ENCODE measurements around the gene CDC42BPA. TPM values are rescaled to one million over a fixed set of nuclear protein-coding genes. Genes with fewer than 3 reads are reported as not detected.

Gene CDC42BPA
- total RNA-seq, 3 donors from 2014 or later = 39.8 to 54.7 (median 46.7) TPM

DNA sequence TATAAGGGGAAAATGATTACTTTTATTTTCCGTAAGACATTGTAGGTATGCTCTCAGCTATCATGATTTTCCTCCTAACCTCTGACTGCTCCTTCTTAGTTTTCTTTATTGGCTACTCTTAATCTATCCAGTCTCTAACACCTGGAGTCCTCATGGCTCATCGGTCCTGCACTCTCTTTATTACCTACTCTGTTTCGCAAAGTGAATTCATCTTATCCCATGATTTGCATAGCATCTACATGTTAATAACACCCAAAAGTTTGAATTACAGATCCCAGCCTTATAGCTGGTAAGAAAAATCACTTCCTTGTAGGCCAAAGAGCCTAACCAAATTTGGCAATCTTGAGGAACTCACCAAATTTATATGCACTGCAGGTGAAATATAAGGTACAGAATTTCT lies 136.3 kb downstream of the CDC42BPA start:
- intact Hi-C loops (cut with DNase I; ENCODE audit: low total_unique reads) = no loop called here
- no peak overlapping the region for H3K4me3 ChIP-seq

DNA sequence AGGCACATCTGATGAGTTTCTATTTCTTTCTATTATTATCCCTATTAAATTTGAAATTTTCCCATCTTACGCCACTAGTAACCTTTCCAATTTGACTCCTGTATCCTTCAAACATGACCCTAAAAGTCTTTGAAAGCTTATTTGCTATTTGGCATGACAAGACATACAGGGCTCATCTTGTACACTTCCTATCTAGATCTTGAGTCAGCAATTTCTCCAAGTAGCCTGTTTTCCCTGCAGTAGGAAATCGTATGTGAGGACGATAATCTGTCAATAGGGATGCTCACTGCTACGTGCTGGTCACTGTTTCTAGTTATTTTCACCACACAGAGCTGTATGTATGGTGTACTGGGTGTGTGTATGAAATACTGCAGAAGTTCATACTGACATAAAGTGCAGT lies 142.7 kb downstream of the CDC42BPA start:
- Histone ChIP-seq H3K36me3 (no peaks in the 10 kb centered on the region), H3K27ac (no peak overlapping the region), H3K4me3 (no peak overlapping the region), H3K27me3 (no peaks in the 10 kb centered on the region), H3K4me1 (no peaks in the 10 kb centered on the region), H3K9me3 (no peaks in the 10 kb centered on the region)
- TF ChIP-seq, protein P1, sequence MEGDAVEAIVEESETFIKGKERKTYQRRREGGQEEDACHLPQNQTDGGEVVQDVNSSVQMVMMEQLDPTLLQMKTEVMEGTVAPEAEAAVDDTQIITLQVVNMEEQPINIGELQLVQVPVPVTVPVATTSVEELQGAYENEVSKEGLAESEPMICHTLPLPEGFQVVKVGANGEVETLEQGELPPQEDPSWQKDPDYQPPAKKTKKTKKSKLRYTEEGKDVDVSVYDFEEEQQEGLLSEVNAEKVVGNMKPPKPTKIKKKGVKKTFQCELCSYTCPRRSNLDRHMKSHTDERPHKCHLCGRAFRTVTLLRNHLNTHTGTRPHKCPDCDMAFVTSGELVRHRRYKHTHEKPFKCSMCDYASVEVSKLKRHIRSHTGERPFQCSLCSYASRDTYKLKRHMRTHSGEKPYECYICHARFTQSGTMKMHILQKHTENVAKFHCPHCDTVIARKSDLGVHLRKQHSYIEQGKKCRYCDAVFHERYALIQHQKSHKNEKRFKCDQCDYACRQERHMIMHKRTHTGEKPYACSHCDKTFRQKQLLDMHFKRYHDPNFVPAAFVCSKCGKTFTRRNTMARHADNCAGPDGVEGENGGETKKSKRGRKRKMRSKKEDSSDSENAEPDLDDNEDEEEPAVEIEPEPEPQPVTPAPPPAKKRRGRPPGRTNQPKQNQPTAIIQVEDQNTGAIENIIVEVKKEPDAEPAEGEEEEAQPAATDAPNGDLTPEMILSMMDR (IDR thresholded peaks at IDR 0.05) = no peak
- TF ChIP-seq POLR2AphosphoS5 (IDR thresholded peaks at IDR 0.05) = no peak
- no peak for TF ChIP-seq POLR2A (IDR thresholded peaks at IDR 0.05)
- DNase-seq (ENCODE audit: low spot score in 2 of 2) = no peak
- intact Hi-C loops (cut with DNase I; ENCODE audit: low total_unique reads) = no loop called here

More for the DNA sequence above, 136.3 kb downstream of the CDC42BPA start:
- H3K27me3 ChIP-seq = no peaks in the 10 kb centered on the region
- no peaks in the 10 kb centered on the region for H3K9me3 ChIP-seq
- no peaks in the 10 kb centered on the region for H3K36me3 ChIP-seq
- no peak for TF ChIP-seq POLR2AphosphoS5 (IDR thresholded peaks at IDR 0.05)
- H3K4me1 ChIP-seq = no peaks in the 10 kb centered on the region
- no peak for DNase-seq (ENCODE audit: low spot score in 2 of 2)
- H3K27ac ChIP-seq = no peak overlapping the region

GRCh38 chr1:227174164-227174563 lies 144.1 kb downstream of the CDC42BPA start:
- no peak for DNase-seq (ENCODE audit: low spot score in 2 of 2)
- TF ChIP-seq POLR2AphosphoS5 (IDR thresholded peaks at IDR 0.05) = no peak
- no peak for TF ChIP-seq POLR2A (IDR thresholded peaks at IDR 0.05)
- TF ChIP-seq, protein P1 (IDR thresholded peaks at IDR 0.05) = no peak
- Histone ChIP-seq H3K4me1 (no peaks in the 10 kb centered on the region), H3K4me3 (no peak overlapping the region), H3K27ac (no peak overlapping the region), H3K9me3 (no peaks in the 10 kb centered on the region), H3K36me3 (no peaks in the 10 kb centered on the region), H3K27me3 (no peaks in the 10 kb centered on the region)
- intact Hi-C loops (cut with DNase I; ENCODE audit: low total_unique reads) = no loop called here

GRCh38 chr1:227170361-227171166 lies 147.7 kb downstream of the CDC42BPA start:
- intact Hi-C loops (cut with DNase I; ENCODE audit: low total_unique reads) = no loop called here

GRCh38 chr1:227169343-227169742 lies 148.9 kb downstream of the CDC42BPA start:
- TF ChIP-seq, protein P1 (IDR thresholded peaks at IDR 0.05) = no peak
- TF ChIP-seq POLR2A (IDR thresholded peaks at IDR 0.05) (no peak), POLR2AphosphoS5 (IDR thresholded peaks at IDR 0.05) (no peak)
- Histone ChIP-seq H3K27me3 (no peaks in the 10 kb centered on the region), H3K36me3 (no peaks in the 10 kb centered on the region), H3K4me3 (no peak overlapping the region), H3K4me1 (no peaks in the 10 kb centered on the region), H3K27ac (no peak overlapping the region), H3K9me3 (no peaks in the 10 kb centered on the region)
- DNase-seq (ENCODE audit: low spot score in 2 of 2) = no peak
- intact Hi-C loops (cut with DNase I; ENCODE audit: low total_unique reads) = no loop called here

More at GRCh38 chr1:227170361-227171166, 147.7 kb downstream of the CDC42BPA start:
- no peak overlapping the region for H3K27ac ChIP-seq
- H3K36me3 ChIP-seq = no peaks in the 10 kb centered on the region
- no peaks in the 10 kb centered on the region for H3K9me3 ChIP-seq
- TF ChIP-seq, protein P1 (IDR thresholded peaks at IDR 0.05) = no peak
- no peak for TF ChIP-seq POLR2A (IDR thresholded peaks at IDR 0.05)
- H3K27me3 ChIP-seq = no peaks in the 10 kb centered on the region
- no peak overlapping the region for H3K4me3 ChIP-seq
- no peak for DNase-seq (ENCODE audit: low spot score in 2 of 2)
- no peaks in the 10 kb centered on the region for H3K4me1 ChIP-seq
